NOMO-1 treated with dmso at 0.1 percent for 144 hours (cell line): ENCODE measurements around the gene PRR15L.
"Not testable (repeated sequence)": the region's sequence is repeated elsewhere in the genome, so short reads cannot be mapped to it uniquely, and the experiment has no call there.

ENCODE experiments used
- DNase-seq: peaks from one replicate; lab custom pipeline; 2025; ENCODE audit not compliant: unreplicated experiment; lab: John Stamatoyannopoulos, UW

The PRR15L gene

DNA sequence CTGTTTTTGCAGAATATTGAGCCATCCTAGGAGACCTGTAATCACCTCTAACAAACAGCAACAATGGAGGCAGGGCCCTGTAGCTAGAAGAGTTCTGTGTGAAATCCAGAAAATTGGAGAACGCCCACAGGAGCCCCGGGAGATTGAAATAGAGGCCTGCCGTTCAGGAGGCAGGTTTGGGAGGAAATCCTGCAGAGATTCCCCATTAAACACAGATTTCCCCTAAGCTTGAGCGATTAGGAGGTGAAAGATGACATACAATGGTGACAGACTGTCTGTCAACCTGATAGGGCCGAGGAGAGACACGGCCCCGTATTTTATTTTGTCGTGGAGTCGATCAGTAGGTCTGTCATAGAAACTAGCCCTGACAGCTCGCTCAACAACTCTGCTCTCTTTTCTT lies 31.5 kb upstream of the PRR15L start:
- no peak for DNase-seq

GRCh38 chr17:47988445-47988844 lies 30.8 kb upstream of the PRR15L start:
- not testable (repeated sequence) for DNase-seq

GRCh38 chr17:47987240-47987835 lies 29.7 kb upstream of the PRR15L start:
- DNase-seq: no peak

DNA sequence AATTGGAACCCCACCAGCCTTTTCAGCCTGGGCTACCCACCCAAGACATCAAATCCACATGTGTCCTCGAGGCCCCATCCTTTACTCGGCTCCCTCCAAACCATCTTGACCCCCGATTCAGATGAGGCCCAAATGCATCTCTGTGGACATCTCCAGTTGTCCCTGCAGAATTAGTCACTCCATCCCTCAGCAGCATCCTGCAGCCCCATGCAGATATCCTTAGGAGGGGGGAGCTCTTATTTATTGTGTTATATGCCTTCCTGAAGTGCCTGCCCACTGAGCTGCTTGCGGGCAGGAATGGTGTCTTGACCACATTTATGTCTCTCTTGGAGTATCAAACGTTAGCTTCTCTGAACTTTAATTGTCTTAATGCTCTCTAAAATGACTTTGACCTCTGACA lies 28.8 kb upstream of the PRR15L start:
- DNase-seq: no peak

DNA sequence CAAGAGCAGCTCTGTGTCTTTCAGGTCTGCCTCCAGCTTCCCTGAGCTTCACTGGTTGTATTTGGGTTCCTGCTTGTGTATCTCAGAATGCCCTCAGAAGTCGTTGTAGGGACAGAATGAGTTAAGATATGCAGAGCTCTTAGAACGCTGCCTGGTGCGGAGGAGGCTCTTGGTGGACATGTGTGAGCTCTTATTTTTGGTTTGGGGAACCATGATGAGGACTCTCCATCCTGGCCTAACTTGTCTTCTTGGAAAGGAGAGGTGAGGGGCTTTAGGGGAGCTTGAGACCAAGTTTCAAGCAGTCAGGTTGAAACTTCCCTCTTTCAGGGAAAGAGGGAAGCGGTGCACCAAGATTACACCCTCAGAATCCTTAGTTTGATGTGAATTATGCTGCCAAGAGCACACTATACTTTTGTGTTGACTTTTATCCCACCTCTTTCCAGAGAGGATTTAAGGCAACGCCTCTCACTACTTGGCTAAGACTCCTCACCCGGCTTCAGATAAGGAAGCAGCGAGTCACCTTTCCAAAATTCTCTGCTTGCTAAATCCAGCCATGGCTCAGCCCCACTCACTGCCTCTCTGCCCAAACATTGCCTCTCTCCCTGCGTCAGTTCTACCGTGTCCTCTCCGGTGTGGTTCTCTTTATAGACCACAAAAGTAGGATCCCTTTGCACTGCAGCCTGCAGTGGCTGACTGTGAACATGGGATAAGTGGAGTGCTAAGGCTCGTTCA lies 26.0 kb upstream of the PRR15L start:
- DNase-seq: no peak

DNA sequence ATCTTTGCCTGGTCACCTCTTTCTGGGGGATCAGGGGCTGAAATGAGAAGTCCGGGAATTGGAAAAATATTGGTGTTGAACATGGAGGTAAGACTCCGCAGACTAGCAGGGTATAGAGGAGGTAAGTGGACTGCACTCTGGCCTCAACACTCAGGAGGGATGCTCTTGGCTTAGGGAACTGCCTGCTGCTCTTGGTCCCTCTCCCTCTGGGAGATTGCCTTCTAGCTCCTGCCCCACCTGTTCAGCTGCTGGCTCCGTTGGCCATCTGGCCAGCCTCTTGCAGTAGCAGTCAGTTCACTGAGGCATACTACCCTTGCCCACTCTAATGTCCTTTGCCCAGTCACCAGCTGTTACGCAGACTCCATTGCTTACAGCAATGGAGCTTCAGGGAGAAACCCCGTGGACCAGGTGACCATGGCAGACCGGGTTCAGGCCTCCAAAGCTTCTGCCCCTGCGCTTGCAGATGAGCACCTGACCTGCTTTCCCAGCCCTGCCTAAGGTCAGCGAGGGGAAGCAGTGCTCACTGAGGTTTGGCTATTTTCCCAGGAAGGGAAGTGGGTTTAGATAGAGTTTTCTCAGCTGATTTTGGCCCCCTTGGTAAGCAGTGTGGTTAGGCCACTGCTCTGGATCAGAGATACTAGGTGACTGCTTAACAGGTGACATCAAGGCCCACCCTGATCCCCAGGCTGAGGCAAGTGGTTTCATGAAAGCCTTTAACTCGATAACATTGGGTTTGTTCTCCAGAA lies 25.1 kb upstream of the PRR15L start:
- DNase-seq: no peak

- no peak for DNase-seq
Measured at GRCh38 chr17:47982091-47982617, 24.5 kb upstream of the PRR15L start.

DNA sequence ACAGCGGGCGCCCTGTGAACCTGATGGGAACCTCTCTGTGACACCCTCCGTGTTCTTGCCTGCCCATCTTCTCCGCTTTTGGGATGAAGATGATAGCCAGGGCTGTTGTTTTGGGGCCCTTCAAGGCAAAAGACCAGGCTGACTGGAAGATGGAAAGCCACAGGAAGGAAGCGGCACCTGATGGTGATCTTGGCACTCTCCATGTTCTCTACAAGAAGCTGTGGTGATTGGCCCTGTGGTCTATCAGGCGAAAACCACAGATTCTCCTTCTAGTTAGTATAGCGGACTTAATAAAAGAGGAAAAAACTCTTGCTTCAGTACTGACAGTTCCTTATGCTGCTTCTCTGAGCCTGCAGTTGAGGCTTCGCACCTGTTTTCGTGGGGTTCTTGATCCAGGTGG lies 23.8 kb upstream of the PRR15L start:
- no peak for DNase-seq

DNA sequence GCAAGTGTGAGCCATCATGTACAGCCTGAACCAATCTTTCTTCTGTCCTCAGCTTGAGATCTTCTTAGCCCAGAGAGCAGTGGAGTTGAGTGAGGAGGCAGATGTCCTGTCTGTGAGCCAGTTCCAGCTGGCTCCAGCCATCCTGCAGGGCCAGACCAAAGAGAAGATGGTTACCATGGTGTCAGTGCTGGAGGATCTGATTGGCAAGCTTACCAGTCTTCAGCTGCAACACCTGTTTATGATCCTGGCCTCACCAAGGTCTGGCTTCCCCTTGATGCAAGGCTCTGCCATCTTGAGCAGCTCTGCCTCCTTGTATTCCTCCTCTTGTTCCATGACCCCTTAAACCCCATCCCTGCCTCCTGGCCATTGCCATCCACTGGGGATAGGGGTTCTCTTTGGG lies 22.9 kb upstream of the PRR15L start:
- DNase-seq: no peak

GRCh38 chr17:47978324-47978723 lies 20.6 kb upstream of the PRR15L start:
- peak; percentile 22 for DNase-seq

DNA sequence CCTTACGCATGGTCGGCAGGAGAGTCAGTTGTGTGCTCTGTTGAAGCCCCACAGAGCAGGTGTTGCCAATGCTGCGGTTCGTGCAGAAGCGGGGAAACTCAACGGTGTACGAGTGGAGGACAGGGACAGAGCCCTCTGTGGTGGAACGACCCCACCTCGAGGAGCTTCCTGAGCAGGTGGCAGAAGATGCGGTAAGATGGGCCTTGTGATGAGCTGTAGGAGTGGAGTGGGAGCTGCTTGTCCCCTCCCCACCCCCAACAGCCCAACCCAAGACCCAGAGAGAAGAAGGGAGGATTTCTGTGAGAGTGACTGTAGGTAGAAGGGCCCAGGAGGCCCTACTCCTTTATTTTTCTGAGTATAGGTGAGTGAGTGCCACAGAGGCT lies 18.1 kb upstream of the PRR15L start:
- DNase-seq: no peak

- no peak for DNase-seq
Measured at GRCh38 chr17:47975189-47975822, 17.6 kb upstream of the PRR15L start.

- DNase-seq: peak; percentile 23
Measured at GRCh38 chr17:47973541-47973940, 15.9 kb upstream of the PRR15L start.

- DNase-seq: peak; percentile 99
Measured at GRCh38 chr17:47970725-47971499, 13.2 kb upstream of the PRR15L start, which contains the start of gene CDK5RAP3. TSS of gene CDK5RAP3 (plus strand) at chr17:47971113. CDS start at chr17:47971147, 34 bp downstream.

DNA sequence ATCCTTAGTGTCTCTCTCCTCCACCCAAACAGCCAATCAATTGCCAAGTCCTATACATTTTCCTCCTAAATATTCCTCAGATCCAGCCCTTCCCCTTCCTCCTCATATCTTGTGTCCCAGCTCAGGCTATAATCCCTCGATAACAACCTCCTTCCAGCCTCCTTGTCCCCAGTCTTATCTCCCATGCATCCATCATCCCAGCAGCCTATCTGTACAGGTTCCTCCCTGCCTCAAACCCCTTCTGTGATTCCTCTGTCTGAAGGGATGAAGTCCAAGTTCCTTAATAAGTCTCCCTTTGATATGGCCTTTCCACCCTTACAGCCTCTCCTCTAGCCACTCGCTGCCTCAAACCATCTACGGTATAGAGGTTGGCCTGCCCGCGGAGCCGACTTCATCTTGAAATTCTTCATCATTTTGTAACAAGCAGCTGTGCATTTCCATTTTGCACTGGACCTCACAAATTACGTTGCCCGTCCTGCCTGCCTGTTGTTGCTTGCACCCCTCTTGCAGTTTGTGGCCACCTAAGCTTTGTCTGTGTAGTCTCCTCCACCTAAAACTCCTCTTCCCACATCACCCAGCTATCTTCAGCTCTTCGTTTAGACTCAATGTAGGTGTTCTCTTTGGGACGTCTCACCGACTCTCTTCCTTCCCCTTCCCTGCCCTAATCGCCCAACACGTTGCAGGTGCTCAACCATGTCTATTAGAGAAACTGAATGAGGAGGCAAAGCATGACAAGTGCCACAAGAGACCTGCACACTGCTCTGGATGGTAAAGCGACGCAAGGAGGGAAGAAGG lies 12.4 kb upstream of the PRR15L start:
- DNase-seq: no peak

DNA sequence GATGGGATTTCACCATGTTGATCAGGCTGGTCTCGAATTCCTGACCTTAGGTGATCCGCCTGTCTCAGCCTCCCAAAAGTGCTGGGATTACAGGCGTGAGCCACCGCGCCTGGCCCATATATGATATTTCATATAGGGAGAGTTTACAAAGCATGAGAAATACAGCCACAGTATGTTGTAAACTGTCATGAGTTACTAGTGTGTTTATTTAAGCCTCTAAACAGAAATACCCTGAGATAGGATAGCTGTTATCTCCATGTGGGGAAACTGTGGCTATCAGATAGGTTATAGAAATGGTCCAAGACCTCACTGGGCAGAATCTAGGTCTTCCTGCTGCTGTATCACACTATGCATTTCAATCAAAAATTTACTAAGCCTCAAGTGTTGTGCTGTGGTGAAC lies 11.2 kb upstream of the PRR15L start:
- no peak for DNase-seq

- DNase-seq: no peak
Measured at GRCh38 chr17:47967607-47968252, 10.0 kb upstream of the PRR15L start.

- no peak for DNase-seq
Measured at GRCh38 chr17:47966079-47966519, 8.4 kb upstream of the PRR15L start.

GRCh38 chr17:47964856-47965255 lies 7.2 kb upstream of the PRR15L start:
- no peak for DNase-seq
